IMR-90 (cell line): ENCODE results near the gene EIF4H. TPM values are rescaled to one million over a fixed set of nuclear protein-coding genes. Genes with fewer than 3 reads are reported as not detected.

Experiments used
- ATAC-seq: fragments of 200-7000 bp; cut with Tn5 transposase; 2 replicates; pipeline ENCODE4 v1.9.1; 2020; ENCODE audit warnings: low read depth, mild to moderate bottlenecking, moderate library complexity
- BruUV-seq: library from RNA; stranded (reverse); fragments of 400-500 nt; replicated peaks from 2 replicates; lab custom pipeline; 2021; lab: Mats Ljungman, UMichigan
- CTCF ChIA-PET: fragments of 300-600 bp; formaldehyde crosslinking; extraction: SDS; loops from one replicate; lab custom pipeline; 2021; ENCODE audit warnings: antibody characterized with exemption; lab: Yijun Ruan, JAX
- POLR2A ChIA-PET: fragments of 300-600 bp; sonication (Branson Sonifier 250); formaldehyde crosslinking; loops from one replicate; lab custom pipeline; 2022; ENCODE audit warnings: antibody characterized with exemption; ENCODE audit not compliant: unreplicated experiment; lab: Charles Lee
- DNase-seq: peaks from one replicate; pipeline ENCODE4 v3.0.0; 2013
- H2AFZ ChIP-seq: replicated peaks from 2 replicates; pipeline ENCODE3; 2013; ENCODE audit warnings: low read length, mild to moderate bottlenecking; ENCODE audit not compliant: poor library complexity
- H2AK5ac ChIP-seq: 2 replicates; pipeline ENCODE4 v1.6.1; 2013; ENCODE audit warnings: low read depth, low read length, inconsistent platforms
- H2AK9ac ChIP-seq: replicated peaks from 2 replicates; pipeline ENCODE3; 2013; ENCODE audit warnings: mild to moderate bottlenecking, low read depth, low read length, moderate library complexity; ENCODE audit not compliant: poor library complexity
- H2BK120ac ChIP-seq: 2 replicates; pipeline ENCODE4 v1.6.1; 2013; ENCODE audit warnings: low read depth, low read length, inconsistent platforms
- H2BK15ac ChIP-seq: 3 replicates; pipeline ENCODE4 v1.6.1; 2013; ENCODE audit warnings: low read depth, low read length, inconsistent platforms
- H2BK20ac ChIP-seq: 2 replicates; pipeline ENCODE4 v1.6.1; 2013; ENCODE audit warnings: low read depth, mild to moderate bottlenecking, inconsistent platforms, low read length, moderate library complexity
- H2BK5ac ChIP-seq: 2 replicates; pipeline ENCODE4 v1.6.1; 2013; ENCODE audit warnings: mild to moderate bottlenecking, low read depth, low read length, inconsistent platforms; ENCODE audit not compliant: poor library complexity, severe bottlenecking
- H3K14ac ChIP-seq: replicated peaks from 2 replicates; pipeline ENCODE4 v1.6.1; 2013; ENCODE audit warnings: low read depth, low read length, inconsistent platforms
- H3K18ac ChIP-seq: 2 replicates; pipeline ENCODE4 v1.6.1; 2013; ENCODE audit warnings: low read depth, low read length, control low read depth
- H3K23ac ChIP-seq: 2 replicates; pipeline ENCODE4 v1.6.1; 2013; ENCODE audit warnings: low read depth, low read length, inconsistent platforms
- H3K27ac ChIP-seq: 2 replicates; pipeline ENCODE4 v1.5.1; 2013; ENCODE audit warnings: mild to moderate bottlenecking, control low read depth, low read length; ENCODE audit not compliant: insufficient read depth
- H3K27me3 ChIP-seq: 2 replicates; pipeline ENCODE4 v1.6.1; 2013; ENCODE audit warnings: low read length; ENCODE audit not compliant: control insufficient read depth, insufficient read depth
- H3K36me3 ChIP-seq: 2 replicates; pipeline ENCODE4 v1.6.1; 2013; ENCODE audit warnings: low read length, mixed read lengths; ENCODE audit not compliant: control insufficient read depth, insufficient read depth
- H3K4ac ChIP-seq: 2 replicates; pipeline ENCODE4 v1.6.1; 2013; ENCODE audit warnings: low read depth, low read length, inconsistent platforms
- H3K4me1 ChIP-seq: 2 replicates; pipeline ENCODE4 v1.6.1; 2013; ENCODE audit warnings: low read length, mixed read lengths; ENCODE audit not compliant: control insufficient read depth, insufficient read depth
- H3K4me2 ChIP-seq: 2 replicates; pipeline ENCODE4 v1.6.1; 2013; ENCODE audit warnings: low read depth, mild to moderate bottlenecking, control low read depth, low read length, moderate library complexity
- H3K4me3 ChIP-seq: 2 replicates; pipeline ENCODE4 v1.5.1; 2013; ENCODE audit warnings: low read depth, mild to moderate bottlenecking, control low read depth, low read length, moderate library complexity; ENCODE audit not compliant: insufficient read depth
- H3K56ac ChIP-seq: 2 replicates; pipeline ENCODE4 v1.6.1; 2013; ENCODE audit warnings: low read length, inconsistent platforms; ENCODE audit not compliant: insufficient read depth; ENCODE audit errors: extremely low read depth
- H3K79me1 ChIP-seq, 2 experiments: 2 replicates each; pipeline ENCODE4 v1.6.1; 2013; ENCODE audit warnings: low read length in 2 of 2, inconsistent platforms in 1 of 2, low read depth in 1 of 2
- H3K9ac ChIP-seq: 2 replicates; pipeline ENCODE4 v1.6.1; 2013; ENCODE audit warnings: low read depth, low read length, control low read depth
- H3K9me1 ChIP-seq: 2 replicates; pipeline ENCODE4 v1.6.1; 2013; ENCODE audit warnings: low read length, inconsistent platforms; ENCODE audit not compliant: insufficient read depth
- H3K9me3 ChIP-seq: 2 replicates; pipeline ENCODE4 v1.6.1; 2013; ENCODE audit warnings: low read length; ENCODE audit not compliant: control insufficient read depth, insufficient read depth
- H4K20me1 ChIP-seq: 2 replicates; pipeline ENCODE4 v1.6.1; 2013; ENCODE audit warnings: low read length, inconsistent platforms; ENCODE audit not compliant: insufficient read depth
- H4K5ac ChIP-seq: 2 replicates; pipeline ENCODE4 v1.6.1; 2013; ENCODE audit warnings: mild to moderate bottlenecking, low read depth, low read length, control low read depth
- H4K8ac ChIP-seq, 2 experiments: 2 replicates each; pipeline ENCODE4 v1.6.1; 2013; ENCODE audit warnings: low read depth in 2 of 2, low read length in 2 of 2, control low read depth in 1 of 2, inconsistent platforms in 1 of 2
- H4K91ac ChIP-seq: 2 replicates; pipeline ENCODE4 v1.6.1; 2013; ENCODE audit warnings: low read depth, low read length, inconsistent platforms; ENCODE audit not compliant: insufficient read depth
- BHLHE40 ChIP-seq: fragments of 150-350 bp; IDR thresholded peaks from 2 replicates; pipeline ENCODE4 v1.6.1; 2016; ENCODE audit warnings: mild to moderate bottlenecking, low read depth, low read length
- FOS ChIP-seq: fragments of 150-350 bp; IDR thresholded peaks from 2 replicates; pipeline ENCODE4 v1.6.1; 2016; ENCODE audit warnings: low read depth, low read length
- MAFK ChIP-seq: IDR thresholded peaks from 2 replicates; pipeline ENCODE4 v1.6.1; 2012; ENCODE audit warnings: low read depth, low read length, improper control_type of control experiment
- NFE2L2 ChIP-seq: fragments of 150-350 bp; IDR thresholded peaks from 2 replicates; pipeline ENCODE4 v1.6.1; 2016; ENCODE audit warnings: low read depth, mild to moderate bottlenecking, low read length
- RAD21 ChIP-seq: IDR thresholded peaks from 2 replicates; pipeline ENCODE4 v1.6.1; 2012; ENCODE audit warnings: low read length, improper control_type of control experiment
- RFX5 ChIP-seq: IDR thresholded peaks from 2 replicates; pipeline ENCODE4 v1.8.0; 2012; ENCODE audit warnings: low read depth, mild to moderate bottlenecking, low read length, moderate library complexity
- SMC3 ChIP-seq: fragments of 150-350 bp; IDR thresholded peaks from 2 replicates; pipeline ENCODE4 v1.6.1; 2016; ENCODE audit warnings: low read depth, mild to moderate bottlenecking, antibody characterized with exemption, low read length, moderate library complexity
- WGBS, 2 experiments: methylation state at CpG; one replicate each; pipeline versions ENCODE4 v1.1.5 to v1.1.7; 2013; ENCODE audit warnings: missing lambda C conversion rate in 2 of 2; ENCODE audit not compliant: insufficient read length in 1 of 2; ENCODE audit errors: extremely low coverage in 2 of 2; 5-methylcytosine and 5-hydroxymethylcytosine counted together
- dilution Hi-C: fragments of 300-500 bp; cut with HindIII; formaldehyde crosslinking; loops from one replicate; pipeline ENCODE4 v1.14.3; 2018; ENCODE audit warnings: low sequenced_read_pairs; ENCODE audit not compliant: unreplicated experiment
- in situ Hi-C: fragments of 300-500 bp; cut with MboI; formaldehyde crosslinking; loops from 3 replicates; pipeline ENCODE4 v1.14.3; 2019; ENCODE audit warnings: low sequenced_read_pairs, inconsistent platforms, mixed read lengths
- intact Hi-C: fragments of 100-400 bp; cut with micrococcal nuclease; formaldehyde crosslinking; loops from 2 replicates; pipeline ENCODE4 v1.10.0; 2022
- polyA plus RNA-seq, 3 experiments: library from polyadenylated mRNA; depleted of rRNA; stranded (reverse); fragments of >200 nt; gene quantifications; 2 replicates each; pipeline ENCODE4 v1.2.3, GENCODE V29; 2012; ENCODE audit warnings: low replicate concordance in 1 of 3
- total RNA-seq: library from RNA; depleted of rRNA; stranded (reverse); fragments of >200 nt; gene quantifications from 2 replicates; pipeline ENCODE4 v1.2.3, GENCODE V29; 2012
- TF ChIP-seq, protein P1 (sequence below): fragments of 150-350 bp; IDR thresholded peaks from 2 replicates; pipeline ENCODE4 v1.6.1; 2016; ENCODE audit warnings: low read depth, mild to moderate bottlenecking, low read length, moderate library complexity, borderline replicate concordance

Gene EIF4H
- total and polyA plus RNA-seq, 2 of the 4 experiments (the other 2 are of a cell fraction) = 241 to 321 TPM

DNA sequence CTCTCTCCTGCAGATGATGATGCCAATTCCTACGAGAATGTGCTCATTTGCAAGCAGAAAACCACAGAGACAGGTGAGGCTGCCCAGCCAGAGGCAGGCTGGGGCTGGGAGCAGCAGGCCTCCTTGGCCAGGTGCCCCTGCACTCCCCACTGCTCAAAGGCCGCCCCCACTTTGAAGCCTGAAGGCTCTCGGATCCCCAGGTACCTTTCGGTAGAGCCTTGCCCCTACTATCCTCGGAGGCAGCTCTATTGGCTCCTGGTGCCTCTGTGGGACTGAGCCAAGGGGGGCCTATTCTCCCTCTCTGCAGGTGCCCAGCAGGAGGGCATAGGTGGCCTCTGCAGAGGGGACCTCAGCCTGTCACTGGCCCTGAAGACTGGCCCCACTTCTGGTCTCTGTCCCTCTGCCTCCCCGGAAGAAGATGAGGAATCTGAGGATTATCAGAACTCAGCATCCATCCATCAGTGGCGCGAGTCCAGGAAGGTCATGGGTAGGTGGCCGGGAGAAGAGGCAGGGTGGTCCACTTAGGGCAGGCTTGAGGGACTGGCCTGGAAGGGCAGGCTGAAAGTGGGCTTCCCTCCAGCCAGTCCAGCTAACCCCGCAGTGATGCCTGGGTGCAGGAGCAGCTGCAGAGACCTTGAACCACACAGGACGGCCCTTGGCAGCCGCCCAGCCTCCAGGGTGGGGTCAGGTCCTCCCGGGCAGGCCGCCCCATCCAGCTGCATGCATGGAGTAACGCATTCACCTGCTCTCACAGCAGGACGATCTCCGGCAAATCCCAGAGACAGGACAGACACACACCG, 49.8 kb downstream of the EIF4H start:
- Histone ChIP-seq H3K4ac (no peak overlapping the region), H4K20me1 (no peaks in the 10 kb centered on the region), H3K79me1 (no peaks in the 10 kb centered on the region), H2BK120ac (no peak overlapping the region), H2AK5ac (no peak overlapping the region), H3K14ac (no peak overlapping the region), H3K18ac (no peak overlapping the region), H2BK5ac (no peak overlapping the region), H3K56ac (no peak overlapping the region), H3K9me1 (no peaks in the 10 kb centered on the region; the same call in 1 of the 2 replicates), H4K5ac (no peak overlapping the region), H4K8ac (no peak overlapping the region), H3K4me3 (no peak overlapping the region), H3K36me3 (peaks cover 8% of the 10 kb centered on the region), H3K9me3 (no peaks in the 10 kb centered on the region), H3K23ac (no peak overlapping the region), H2AFZ (no peak overlapping the region), H3K9ac (no peak overlapping the region), H2BK15ac (no peak overlapping the region), H3K4me1 (no peaks in the 10 kb centered on the region), H3K4me2 (no peak overlapping the region), H4K91ac (no peak overlapping the region), H3K27me3 (no peaks in the 10 kb centered on the region; the same call in 1 of the 2 replicates), H2BK20ac (no peak overlapping the region), H2AK9ac (no peak overlapping the region), H3K27ac (no peak overlapping the region)
- BruUV-seq = no TSS peak
- ChIA-PET POLR2A (no interaction called here), CTCF (no interaction called here)
- intact Hi-C loops (no loop called here), in situ Hi-C loops (loop anchor here (25.0 kb wide), 1 partner anchor 338 kb away; no protein-coding TSS in a partner anchor), dilution Hi-C loops (no loop called here)
- DNase-seq (no peak), ATAC-seq (no peak)
- TF ChIP-seq BHLHE40 (no peak), FOS (no peak), RAD21 (no peak), NFE2L2 (no peak), MAFK (no peak), RFX5 (no peak), SMC3 (no peak)
- TF ChIP-seq, protein P1, sequence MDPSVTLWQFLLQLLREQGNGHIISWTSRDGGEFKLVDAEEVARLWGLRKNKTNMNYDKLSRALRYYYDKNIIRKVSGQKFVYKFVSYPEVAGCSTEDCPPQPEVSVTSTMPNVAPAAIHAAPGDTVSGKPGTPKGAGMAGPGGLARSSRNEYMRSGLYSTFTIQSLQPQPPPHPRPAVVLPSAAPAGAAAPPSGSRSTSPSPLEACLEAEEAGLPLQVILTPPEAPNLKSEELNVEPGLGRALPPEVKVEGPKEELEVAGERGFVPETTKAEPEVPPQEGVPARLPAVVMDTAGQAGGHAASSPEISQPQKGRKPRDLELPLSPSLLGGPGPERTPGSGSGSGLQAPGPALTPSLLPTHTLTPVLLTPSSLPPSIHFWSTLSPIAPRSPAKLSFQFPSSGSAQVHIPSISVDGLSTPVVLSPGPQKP = no peak
- 80% methylated on average over 10 of the region's 18 CpGs; no CpG with 5 or more reads in 1 of the 2 experiments for WGBS, 2 experiments
